ENCODE data around the gene LSAMP. TPM values are rescaled to one million over a fixed set of nuclear protein-coding genes. Genes with fewer than 3 reads are reported as not detected.

The LSAMP gene
- total RNA-seq, 1 donor from 2014 or later, result 7.9 TPM

Small RNA genes lying within 50 kb of the gene (small RNA-seq; reads per million reads assigned to genes)
- gene RN7SL815P (ENCODE audit: low replicate concordance), result not detected

Measured in skin of body (tissue), 2 donors.